Activated CD4-positive, alpha-beta memory T cell treated with anti-CD3 and anti-CD28 coated beads, Interleukin-2, amount 10 ng/mL, durations not matched to agents 7 days and 5 days (primary cell): ENCODE data around the gene DNER. TPM values are rescaled to one million over a fixed set of nuclear protein-coding genes. Genes with fewer than 3 reads are reported as not detected.
"Not testable (repeated sequence)": the region's sequence is repeated elsewhere in the genome, so short reads cannot be mapped to it uniquely, and the experiment has no call there.

Experiments used
- CTCF ChIA-PET: fragments of 350-600 bp; sonication (Branson Sonifier 250); formaldehyde crosslinking; loops from one replicate; lab custom pipeline; 2021; ENCODE audit warnings: antibody characterized with exemption, inconsistent platforms; lab: Charles Lee
- POLR2A ChIA-PET: fragments of 350-600 bp; sonication (Branson Sonifier 250); formaldehyde crosslinking; loops from one replicate; lab custom pipeline; 2021; ENCODE audit warnings: antibody characterized with exemption; lab: Charles Lee
- DNase-seq: peaks from one replicate; pipeline ENCODE4 v3.0.0-alpha.2; 2020
- H3K27ac Mint-ChIP-seq: one replicate; pipeline ENCODE4 v1.8.0; 2021; ENCODE audit warnings: mild to moderate bottlenecking, mixed read lengths
- H3K27me3 Mint-ChIP-seq: one replicate; pipeline ENCODE4 v1.8.0; 2021; ENCODE audit warnings: mixed read lengths
- H3K36me3 Mint-ChIP-seq: one replicate; pipeline ENCODE4 v1.8.0; 2021; ENCODE audit warnings: low read depth, mixed read lengths
- H3K4me1 Mint-ChIP-seq: one replicate; pipeline ENCODE4 v1.8.0; 2021; ENCODE audit warnings: mixed read lengths
- H3K4me3 Mint-ChIP-seq: one replicate; pipeline ENCODE4 v1.8.0; 2021; ENCODE audit warnings: mild to moderate bottlenecking, mixed read lengths
- H3K9me3 Mint-ChIP-seq: one replicate; pipeline ENCODE4 v1.8.0; 2021; ENCODE audit warnings: mixed read lengths
- total RNA-seq, 2 experiments: library from RNA; stranded (reverse); gene quantifications; one replicate each; pipeline ENCODE4 v1.2.3, GENCODE V29; 2021

The DNER gene
- total RNA-seq, 2 experiments from 2014 or later = not detected

GRCh38 chr2:229620289-229620688 lies 94.1 kb downstream of the DNER start:
- Mint-ChIP-seq H3K27me3 (no peaks in the 10 kb centered on the region), H3K9me3 (no peaks in the 10 kb centered on the region), H3K36me3 (no peaks in the 10 kb centered on the region), H3K4me1 (no peaks in the 10 kb centered on the region), H3K27ac (no peak overlapping the region), H3K4me3 (no peak overlapping the region)
- DNase-seq = no peak
- CTCF ChIA-PET = no interaction called here
- POLR2A ChIA-PET = no interaction called here

GRCh38 chr2:229616433-229616832 lies 97.9 kb downstream of the DNER start:
- CTCF ChIA-PET = no interaction called here
- no peak overlapping the region for H3K27ac Mint-ChIP-seq
- DNase-seq = no peak
- no peaks in the 10 kb centered on the region for H3K9me3 Mint-ChIP-seq
- no peaks in the 10 kb centered on the region for H3K4me1 Mint-ChIP-seq
- no peaks in the 10 kb centered on the region for H3K27me3 Mint-ChIP-seq
- H3K36me3 Mint-ChIP-seq = no peaks in the 10 kb centered on the region
- H3K4me3 Mint-ChIP-seq = no peak overlapping the region
- POLR2A ChIA-PET = no interaction called here

GRCh38 chr2:229614021-229614420 lies 100.3 kb downstream of the DNER start:
- POLR2A ChIA-PET, H3K4me3 Mint-ChIP-seq, H3K27me3 Mint-ChIP-seq, CTCF ChIA-PET, H3K27ac Mint-ChIP-seq, H3K36me3 Mint-ChIP-seq, H3K4me1 Mint-ChIP-seq, DNase-seq, H3K9me3 Mint-ChIP-seq: not testable (repeated sequence)

GRCh38 chr2:229612384-229612971 lies 101.9 kb downstream of the DNER start:
- Mint-ChIP-seq H3K4me3 (no peak overlapping the region), H3K4me1 (no peaks in the 10 kb centered on the region), H3K36me3 (no peaks in the 10 kb centered on the region), H3K27me3 (no peaks in the 10 kb centered on the region), H3K27ac (no peak overlapping the region), H3K9me3 (no peaks in the 10 kb centered on the region)
- CTCF ChIA-PET = no interaction called here
- no peak for DNase-seq
- POLR2A ChIA-PET = no interaction called here

GRCh38 chr2:229611360-229611759 lies 103.0 kb downstream of the DNER start:
- POLR2A ChIA-PET = no interaction called here
- Mint-ChIP-seq H3K27me3 (no peaks in the 10 kb centered on the region), H3K4me3 (no peak overlapping the region), H3K36me3 (no peaks in the 10 kb centered on the region), H3K27ac (no peak overlapping the region), H3K4me1 (no peaks in the 10 kb centered on the region), H3K9me3 (no peaks in the 10 kb centered on the region)
- DNase-seq = no peak
- CTCF ChIA-PET = no interaction called here

GRCh38 chr2:229610872-229611271 lies 103.5 kb downstream of the DNER start:
- Mint-ChIP-seq H3K27me3 (no peaks in the 10 kb centered on the region), H3K9me3 (no peaks in the 10 kb centered on the region), H3K36me3 (no peaks in the 10 kb centered on the region), H3K4me1 (no peaks in the 10 kb centered on the region), H3K4me3 (no peak overlapping the region), H3K27ac (no peak overlapping the region)
- ChIA-PET POLR2A (no interaction called here), CTCF (no interaction called here)
- no peak for DNase-seq

GRCh38 chr2:229610333-229610732 lies 104.0 kb downstream of the DNER start:
- ChIA-PET POLR2A (no interaction called here), CTCF (no interaction called here)
- Mint-ChIP-seq H3K27ac (no peak overlapping the region), H3K36me3 (no peaks in the 10 kb centered on the region), H3K4me1 (no peaks in the 10 kb centered on the region), H3K4me3 (no peak overlapping the region), H3K27me3 (no peaks in the 10 kb centered on the region), H3K9me3 (no peaks in the 10 kb centered on the region)
- DNase-seq = no peak

- ChIA-PET POLR2A (no interaction called here), CTCF (no interaction called here)
- H3K27ac Mint-ChIP-seq = no peak overlapping the region
- H3K27me3 Mint-ChIP-seq = peaks cover 5% of the 10 kb centered on the region
- H3K4me1 Mint-ChIP-seq = no peaks in the 10 kb centered on the region
- no peak overlapping the region for H3K4me3 Mint-ChIP-seq
- DNase-seq = no peak
- H3K36me3 Mint-ChIP-seq = no peaks in the 10 kb centered on the region
- no peaks in the 10 kb centered on the region for H3K9me3 Mint-ChIP-seq
Measured at GRCh38 chr2:229601936-229602335, 112.4 kb downstream of the DNER start.

GRCh38 chr2:229601396-229601795 lies 113.0 kb downstream of the DNER start:
- peaks cover 5% of the 10 kb centered on the region for H3K27me3 Mint-ChIP-seq
- POLR2A ChIA-PET = no interaction called here
- CTCF ChIA-PET = no interaction called here

GRCh38 chr2:229598227-229598626 lies 116.1 kb downstream of the DNER start:
- Mint-ChIP-seq H3K4me3 (no peak overlapping the region), H3K4me1 (no peaks in the 10 kb centered on the region), H3K27me3 (peaks cover 5% of the 10 kb centered on the region), H3K27ac (no peak overlapping the region), H3K36me3 (no peaks in the 10 kb centered on the region), H3K9me3 (no peaks in the 10 kb centered on the region)
- CTCF ChIA-PET = no interaction called here
- no peak for DNase-seq
- POLR2A ChIA-PET = interaction anchor here (1.2 kb wide), 1 partner anchor 27 kb away, joined by 3 read pairs; no protein-coding TSS in a partner anchor

More at GRCh38 chr2:229601396-229601795, 113.0 kb downstream of the DNER start:
- Mint-ChIP-seq H3K4me1 (no peaks in the 10 kb centered on the region), H3K27ac (no peak overlapping the region), H3K9me3 (no peaks in the 10 kb centered on the region), H3K4me3 (no peak overlapping the region), H3K36me3 (no peaks in the 10 kb centered on the region)
- no peak for DNase-seq

GRCh38 chr2:229596796-229597195 lies 117.6 kb downstream of the DNER start:
- Mint-ChIP-seq H3K27me3 (peaks cover 3% of the 10 kb centered on the region), H3K4me3 (no peak overlapping the region), H3K36me3 (no peaks in the 10 kb centered on the region), H3K9me3 (no peaks in the 10 kb centered on the region), H3K4me1 (no peaks in the 10 kb centered on the region), H3K27ac (no peak overlapping the region)
- no peak for DNase-seq
- CTCF ChIA-PET = no interaction called here
- POLR2A ChIA-PET = no interaction called here

- ChIA-PET CTCF (no interaction called here), POLR2A (no interaction called here)
- no peak for DNase-seq
- Mint-ChIP-seq H3K9me3 (no peaks in the 10 kb centered on the region), H3K4me3 (no peak overlapping the region), H3K27ac (no peak overlapping the region), H3K4me1 (no peaks in the 10 kb centered on the region), H3K27me3 (peaks cover 3% of the 10 kb centered on the region), H3K36me3 (no peaks in the 10 kb centered on the region)
Measured at GRCh38 chr2:229591611-229592010, 122.7 kb downstream of the DNER start.

- Mint-ChIP-seq H3K4me3 (no peak overlapping the region), H3K36me3 (no peaks in the 10 kb centered on the region), H3K4me1 (no peaks in the 10 kb centered on the region), H3K27me3 (peaks cover 5% of the 10 kb centered on the region), H3K9me3 (no peaks in the 10 kb centered on the region), H3K27ac (no peak overlapping the region)
- ChIA-PET CTCF (interaction anchor here (0.7 to 1.5 kb wide), 4 partner anchors 8 to 1696 kb away, joined by 3 to 5 read pairs (median 4); no protein-coding TSS in a partner anchor), POLR2A (no interaction called here)
- peak; percentile 17 for DNase-seq
Measured at GRCh38 chr2:229586746-229587705, 127.3 kb downstream of the DNER start.
